IMR-90 (cell line): Measurements from ENCODE around the gene INMT. TPM values are rescaled to one million over a fixed set of nuclear protein-coding genes. Genes with fewer than 3 reads are reported as not detected.

Source experiments
- ATAC-seq: fragments of 200-7000 bp; cut with Tn5 transposase; 2 replicates; pipeline ENCODE4 v1.9.1; 2020; ENCODE audit warnings: low read depth, mild to moderate bottlenecking, moderate library complexity
- BruUV-seq: library from RNA; stranded (reverse); fragments of 400-500 nt; replicated peaks from 2 replicates; lab custom pipeline; 2021; lab: Mats Ljungman, UMichigan
- CTCF ChIA-PET: fragments of 300-600 bp; formaldehyde crosslinking; extraction: SDS; loops from one replicate; lab custom pipeline; 2021; ENCODE audit warnings: antibody characterized with exemption; lab: Yijun Ruan, JAX
- POLR2A ChIA-PET: fragments of 300-600 bp; sonication (Branson Sonifier 250); formaldehyde crosslinking; loops from one replicate; lab custom pipeline; 2022; ENCODE audit warnings: antibody characterized with exemption; ENCODE audit not compliant: unreplicated experiment; lab: Charles Lee
- DNase-seq: peaks from one replicate; pipeline ENCODE4 v3.0.0; 2013
- H2AFZ ChIP-seq: replicated peaks from 2 replicates; pipeline ENCODE3; 2013; ENCODE audit warnings: low read length, mild to moderate bottlenecking; ENCODE audit not compliant: poor library complexity
- H2AK5ac ChIP-seq: 2 replicates; pipeline ENCODE4 v1.6.1; 2013; ENCODE audit warnings: low read depth, low read length, inconsistent platforms
- H2AK9ac ChIP-seq: replicated peaks from 2 replicates; pipeline ENCODE3; 2013; ENCODE audit warnings: mild to moderate bottlenecking, low read depth, low read length, moderate library complexity; ENCODE audit not compliant: poor library complexity
- H2BK120ac ChIP-seq: 2 replicates; pipeline ENCODE4 v1.6.1; 2013; ENCODE audit warnings: low read depth, low read length, inconsistent platforms
- H2BK15ac ChIP-seq: 3 replicates; pipeline ENCODE4 v1.6.1; 2013; ENCODE audit warnings: low read depth, low read length, inconsistent platforms
- H2BK20ac ChIP-seq: 2 replicates; pipeline ENCODE4 v1.6.1; 2013; ENCODE audit warnings: low read depth, mild to moderate bottlenecking, inconsistent platforms, low read length, moderate library complexity
- H2BK5ac ChIP-seq: 2 replicates; pipeline ENCODE4 v1.6.1; 2013; ENCODE audit warnings: mild to moderate bottlenecking, low read depth, low read length, inconsistent platforms; ENCODE audit not compliant: poor library complexity, severe bottlenecking
- H3K14ac ChIP-seq: replicated peaks from 2 replicates; pipeline ENCODE4 v1.6.1; 2013; ENCODE audit warnings: low read depth, low read length, inconsistent platforms
- H3K18ac ChIP-seq: 2 replicates; pipeline ENCODE4 v1.6.1; 2013; ENCODE audit warnings: low read depth, low read length, control low read depth
- H3K23ac ChIP-seq: 2 replicates; pipeline ENCODE4 v1.6.1; 2013; ENCODE audit warnings: low read depth, low read length, inconsistent platforms
- H3K27ac ChIP-seq: 2 replicates; pipeline ENCODE4 v1.5.1; 2013; ENCODE audit warnings: mild to moderate bottlenecking, control low read depth, low read length; ENCODE audit not compliant: insufficient read depth
- H3K27me3 ChIP-seq: 2 replicates; pipeline ENCODE4 v1.6.1; 2013; ENCODE audit warnings: low read length; ENCODE audit not compliant: control insufficient read depth, insufficient read depth
- H3K36me3 ChIP-seq: 2 replicates; pipeline ENCODE4 v1.6.1; 2013; ENCODE audit warnings: low read length, mixed read lengths; ENCODE audit not compliant: control insufficient read depth, insufficient read depth
- H3K4ac ChIP-seq: 2 replicates; pipeline ENCODE4 v1.6.1; 2013; ENCODE audit warnings: low read depth, low read length, inconsistent platforms
- H3K4me1 ChIP-seq: 2 replicates; pipeline ENCODE4 v1.6.1; 2013; ENCODE audit warnings: low read length, mixed read lengths; ENCODE audit not compliant: control insufficient read depth, insufficient read depth
- H3K4me2 ChIP-seq: 2 replicates; pipeline ENCODE4 v1.6.1; 2013; ENCODE audit warnings: low read depth, mild to moderate bottlenecking, control low read depth, low read length, moderate library complexity
- H3K4me3 ChIP-seq: 2 replicates; pipeline ENCODE4 v1.5.1; 2013; ENCODE audit warnings: low read depth, mild to moderate bottlenecking, control low read depth, low read length, moderate library complexity; ENCODE audit not compliant: insufficient read depth
- H3K56ac ChIP-seq: 2 replicates; pipeline ENCODE4 v1.6.1; 2013; ENCODE audit warnings: low read length, inconsistent platforms; ENCODE audit not compliant: insufficient read depth; ENCODE audit errors: extremely low read depth
- H3K79me1 ChIP-seq, 2 experiments: 2 replicates each; pipeline ENCODE4 v1.6.1; 2013; ENCODE audit warnings: low read length in 2 of 2, inconsistent platforms in 1 of 2, low read depth in 1 of 2
- H3K9ac ChIP-seq: 2 replicates; pipeline ENCODE4 v1.6.1; 2013; ENCODE audit warnings: low read depth, low read length, control low read depth
- H3K9me1 ChIP-seq: 2 replicates; pipeline ENCODE4 v1.6.1; 2013; ENCODE audit warnings: low read length, inconsistent platforms; ENCODE audit not compliant: insufficient read depth
- H3K9me3 ChIP-seq: 2 replicates; pipeline ENCODE4 v1.6.1; 2013; ENCODE audit warnings: low read length; ENCODE audit not compliant: control insufficient read depth, insufficient read depth
- H4K20me1 ChIP-seq: 2 replicates; pipeline ENCODE4 v1.6.1; 2013; ENCODE audit warnings: low read length, inconsistent platforms; ENCODE audit not compliant: insufficient read depth
- H4K5ac ChIP-seq: 2 replicates; pipeline ENCODE4 v1.6.1; 2013; ENCODE audit warnings: mild to moderate bottlenecking, low read depth, low read length, control low read depth
- H4K8ac ChIP-seq, 2 experiments: 2 replicates each; pipeline ENCODE4 v1.6.1; 2013; ENCODE audit warnings: low read depth in 2 of 2, low read length in 2 of 2, control low read depth in 1 of 2, inconsistent platforms in 1 of 2
- H4K91ac ChIP-seq: 2 replicates; pipeline ENCODE4 v1.6.1; 2013; ENCODE audit warnings: low read depth, low read length, inconsistent platforms; ENCODE audit not compliant: insufficient read depth
- BHLHE40 ChIP-seq: fragments of 150-350 bp; IDR thresholded peaks from 2 replicates; pipeline ENCODE4 v1.6.1; 2016; ENCODE audit warnings: mild to moderate bottlenecking, low read depth, low read length
- CHD1 ChIP-seq: IDR thresholded peaks from 2 replicates; pipeline ENCODE4 v1.6.1; 2012; ENCODE audit warnings: low read depth, low read length, improper control_type of control experiment
- RCOR1 ChIP-seq: IDR thresholded peaks from 2 replicates; pipeline ENCODE4 v1.6.1; 2012; ENCODE audit warnings: mild to moderate bottlenecking, low read length, improper control_type of control experiment; ENCODE audit not compliant: insufficient replicate concordance
- SMC3 ChIP-seq: fragments of 150-350 bp; IDR thresholded peaks from 2 replicates; pipeline ENCODE4 v1.6.1; 2016; ENCODE audit warnings: low read depth, mild to moderate bottlenecking, antibody characterized with exemption, low read length, moderate library complexity
- WGBS, 2 experiments: methylation state at CpG; one replicate each; pipeline versions ENCODE4 v1.1.5 to v1.1.7; 2013; ENCODE audit warnings: missing lambda C conversion rate in 2 of 2; ENCODE audit not compliant: insufficient read length in 1 of 2; ENCODE audit errors: extremely low coverage in 2 of 2; 5-methylcytosine and 5-hydroxymethylcytosine counted together
- dilution Hi-C: fragments of 300-500 bp; cut with HindIII; formaldehyde crosslinking; loops from one replicate; pipeline ENCODE4 v1.14.3; 2018; ENCODE audit warnings: low sequenced_read_pairs; ENCODE audit not compliant: unreplicated experiment
- in situ Hi-C: fragments of 300-500 bp; cut with MboI; formaldehyde crosslinking; loops from 3 replicates; pipeline ENCODE4 v1.14.3; 2019; ENCODE audit warnings: low sequenced_read_pairs, inconsistent platforms, mixed read lengths
- intact Hi-C: fragments of 100-400 bp; cut with micrococcal nuclease; formaldehyde crosslinking; loops from 2 replicates; pipeline ENCODE4 v1.10.0; 2022
- polyA plus RNA-seq, 3 experiments: library from polyadenylated mRNA; depleted of rRNA; stranded (reverse); fragments of >200 nt; gene quantifications; 2 replicates each; pipeline ENCODE4 v1.2.3, GENCODE V29; 2012; ENCODE audit warnings: low replicate concordance in 1 of 3
- total RNA-seq: library from RNA; depleted of rRNA; stranded (reverse); fragments of >200 nt; gene quantifications from 2 replicates; pipeline ENCODE4 v1.2.3, GENCODE V29; 2012
- TF ChIP-seq, protein P1 (sequence below): fragments of 150-350 bp; IDR thresholded peaks from 2 replicates; pipeline ENCODE4 v1.6.1; 2017; ENCODE audit warnings: mild to moderate bottlenecking, antibody characterized with exemption, low read length, low read depth

Gene INMT
- total and polyA plus RNA-seq, 2 of the 4 experiments (the other 2 are of a cell fraction): 0.39 to 2.2 TPM

DNA sequence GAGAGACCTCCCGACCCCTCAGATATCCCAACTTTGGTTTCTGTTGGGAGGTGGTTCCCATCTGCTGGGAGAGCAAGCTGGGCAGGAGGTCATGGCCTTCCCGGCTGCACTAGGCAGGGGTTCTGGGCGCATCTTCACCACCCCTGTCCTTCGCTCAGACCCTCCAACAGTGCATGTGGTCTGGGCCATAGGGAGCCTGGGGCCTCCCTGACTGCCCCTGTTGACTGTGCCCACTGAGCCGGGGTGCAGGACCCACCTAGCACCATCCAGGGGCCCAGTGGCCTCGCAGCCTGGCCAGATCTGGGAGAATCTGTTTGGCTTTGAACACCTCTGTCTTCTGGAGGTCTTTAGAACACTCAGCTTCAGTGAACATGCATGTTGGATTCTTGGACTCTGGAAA, 18.7 kb upstream of the INMT start:
- H3K27ac ChIP-seq: no peak overlapping the region
- peaks cover 49% of the 10 kb centered on the region for H3K27me3 ChIP-seq
- no peak for DNase-seq
- in situ Hi-C loops: no loop called here
- no peak overlapping the region for H4K8ac ChIP-seq
- H3K18ac ChIP-seq: no peak overlapping the region
- H3K9me1 ChIP-seq: no peaks in the 10 kb centered on the region
- H2AFZ ChIP-seq: no peak overlapping the region
- no peaks in the 10 kb centered on the region; the same call in 1 of the 2 replicates for H3K9me3 ChIP-seq
- ChIA-PET CTCF (no interaction called here), POLR2A (no interaction called here)
- no peaks in the 10 kb centered on the region for H3K36me3 ChIP-seq
- BruUV-seq: no TSS peak
- no peak overlapping the region for H2BK20ac ChIP-seq
- no peak overlapping the region for H2BK15ac ChIP-seq
- H2BK120ac ChIP-seq: no peak overlapping the region
- H3K23ac ChIP-seq: no peak overlapping the region
- H2AK9ac ChIP-seq: no peak overlapping the region
- dilution Hi-C loops: no loop called here
- H3K4me2 ChIP-seq: no peak overlapping the region
- no peak for ATAC-seq
- H4K5ac ChIP-seq: no peak overlapping the region
- H3K56ac ChIP-seq: no peak overlapping the region
- no peak overlapping the region for H3K4ac ChIP-seq
- no peaks in the 10 kb centered on the region for H3K79me1 ChIP-seq
- no peak overlapping the region for H2AK5ac ChIP-seq
- no peak overlapping the region for H3K9ac ChIP-seq
- H4K20me1 ChIP-seq: no peaks in the 10 kb centered on the region
- 76% methylated on average over 4 of the region's 6 CpGs; no CpG with 5 or more reads in 1 of the 2 experiments for WGBS, 2 experiments
- H2BK5ac ChIP-seq: no peak overlapping the region
- H4K91ac ChIP-seq: no peak overlapping the region
- H3K4me3 ChIP-seq: no peak overlapping the region
- H3K4me1 ChIP-seq: no peaks in the 10 kb centered on the region
- TF ChIP-seq RCOR1: no peak
- no peak for TF ChIP-seq CHD1
- no peak for TF ChIP-seq SMC3
- no peak for TF ChIP-seq BHLHE40
- TF ChIP-seq, protein P1, sequence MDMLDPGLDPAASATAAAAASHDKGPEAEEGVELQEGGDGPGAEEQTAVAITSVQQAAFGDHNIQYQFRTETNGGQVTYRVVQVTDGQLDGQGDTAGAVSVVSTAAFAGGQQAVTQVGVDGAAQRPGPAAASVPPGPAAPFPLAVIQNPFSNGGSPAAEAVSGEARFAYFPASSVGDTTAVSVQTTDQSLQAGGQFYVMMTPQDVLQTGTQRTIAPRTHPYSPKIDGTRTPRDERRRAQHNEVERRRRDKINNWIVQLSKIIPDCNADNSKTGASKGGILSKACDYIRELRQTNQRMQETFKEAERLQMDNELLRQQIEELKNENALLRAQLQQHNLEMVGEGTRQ: no peak
- intact Hi-C loops: no loop called here
- no peak overlapping the region for H3K14ac ChIP-seq
